A549 treated with dexamethasone at 1 μM for 4 hours (cell line): ENCODE data around the gene NR2C2. TPM values are rescaled to one million over a fixed set of nuclear protein-coding genes. Genes with fewer than 3 reads are reported as not detected.

Experiments
- total RNA-seq: library from RNA; stranded (reverse); fragments of 200-300 nt; extraction: Qiagen RNA extraction; gene quantifications from 5 replicates; pipeline ENCODE4 v1.2.3, GENCODE V29; 2022

NR2C2 gene
- 9.5 to 23.8 TPM (median 19.0 TPM) in 5 replicates for total RNA-seq

GRCh38 chr3:14947100-14947885, at the start of gene NR2C2:
Gene NR2C2, plus strand, starts transcription at chr3:14947583. Its CDS starts 56,332 bp downstream, at chr3:15003915.

DNA sequence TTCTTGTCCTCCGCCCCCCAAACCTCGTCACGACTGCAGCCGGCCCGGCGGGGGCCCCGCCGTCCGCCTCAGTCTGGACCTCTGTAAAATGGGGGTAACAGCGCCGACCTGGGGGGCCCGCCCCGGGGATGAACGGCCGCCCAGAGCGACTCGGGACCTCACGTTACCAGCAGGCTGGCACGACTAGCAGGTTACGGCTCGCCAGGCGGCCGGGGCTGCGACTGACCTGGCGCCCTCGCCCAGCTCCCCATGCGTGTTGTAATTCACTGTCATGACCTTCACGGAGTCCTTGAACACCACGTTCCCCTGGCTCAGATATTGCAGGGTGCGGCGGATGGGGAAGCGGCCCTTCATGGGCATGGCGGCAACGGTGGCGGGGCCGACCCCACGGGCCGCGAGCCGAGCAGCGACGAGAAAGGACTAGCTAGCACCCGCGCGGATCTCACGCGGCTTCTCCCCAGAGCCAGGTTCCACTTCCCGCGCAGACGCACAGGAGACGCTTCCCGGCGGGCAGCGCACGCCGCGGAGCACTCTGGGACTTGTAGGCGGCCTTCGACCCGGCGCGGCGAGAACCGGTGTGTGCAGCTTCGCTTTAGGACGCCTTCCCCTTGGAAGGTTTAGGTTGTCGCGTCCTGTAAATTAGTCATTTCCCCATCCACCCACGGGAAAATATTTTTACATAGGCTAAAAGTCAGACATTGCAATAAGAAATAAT, 117.6 kb downstream of the NR2C2 start, which contains the start of gene MRPS25:
Gene MRPS25 (minus strand): TSS at position 481 of the 715 bp plus-strand sequence. CDS start 121 bp downstream, at position 360.

Other genes starting within 250 kb of the NR2C2 start
- 0.04 to 0.07 TPM in 2 of 5 replicates, not detected in the others for gene FGD5, start 128.6 kb upstream of the NR2C2 start, total RNA-seq
- gene MRPS25, start 117.7 kb downstream of the NR2C2 start, total RNA-seq, result 44.5 to 67.1 TPM (median 59.7 TPM) in 5 replicates
- gene RBSN, start 151.6 kb downstream of the NR2C2 start, total RNA-seq, result 9.0 to 11.7 TPM (median 10.8 TPM) in 5 replicates